ENCODE data around the gene PLA2G2F. TPM values are rescaled to one million over a fixed set of nuclear protein-coding genes. Genes with fewer than 3 reads are reported as not detected.

PLA2G2F gene
- total RNA-seq, 4 donors from 2014 or later: 0.07 TPM; not detected in 3

DNA sequence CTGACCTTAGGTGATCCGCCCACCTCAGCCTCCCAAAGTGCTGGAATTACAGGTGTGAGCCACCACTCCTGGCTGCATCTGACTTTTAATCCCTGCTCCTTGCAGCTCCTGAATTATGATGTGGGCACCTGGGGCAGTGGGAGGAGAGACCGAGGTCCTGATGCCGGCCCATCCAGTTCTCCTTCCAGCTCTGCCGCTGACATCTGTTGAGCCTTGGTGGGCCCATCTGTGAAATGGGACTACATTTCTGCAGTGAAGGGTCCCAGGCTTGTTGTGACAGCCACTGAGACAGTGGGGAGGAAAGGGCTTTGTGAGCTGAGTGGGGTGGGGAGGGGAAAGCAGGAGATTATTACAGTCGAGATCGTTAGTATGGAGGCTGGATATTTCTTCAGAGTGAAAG is 11.8 kb downstream of the PLA2G2F start:
- H3K4me1 ChIP-seq: no peaks in the 10 kb centered on the region
- H3K9me3 ChIP-seq: no peaks in the 10 kb centered on the region
- TF ChIP-seq, protein P1, sequence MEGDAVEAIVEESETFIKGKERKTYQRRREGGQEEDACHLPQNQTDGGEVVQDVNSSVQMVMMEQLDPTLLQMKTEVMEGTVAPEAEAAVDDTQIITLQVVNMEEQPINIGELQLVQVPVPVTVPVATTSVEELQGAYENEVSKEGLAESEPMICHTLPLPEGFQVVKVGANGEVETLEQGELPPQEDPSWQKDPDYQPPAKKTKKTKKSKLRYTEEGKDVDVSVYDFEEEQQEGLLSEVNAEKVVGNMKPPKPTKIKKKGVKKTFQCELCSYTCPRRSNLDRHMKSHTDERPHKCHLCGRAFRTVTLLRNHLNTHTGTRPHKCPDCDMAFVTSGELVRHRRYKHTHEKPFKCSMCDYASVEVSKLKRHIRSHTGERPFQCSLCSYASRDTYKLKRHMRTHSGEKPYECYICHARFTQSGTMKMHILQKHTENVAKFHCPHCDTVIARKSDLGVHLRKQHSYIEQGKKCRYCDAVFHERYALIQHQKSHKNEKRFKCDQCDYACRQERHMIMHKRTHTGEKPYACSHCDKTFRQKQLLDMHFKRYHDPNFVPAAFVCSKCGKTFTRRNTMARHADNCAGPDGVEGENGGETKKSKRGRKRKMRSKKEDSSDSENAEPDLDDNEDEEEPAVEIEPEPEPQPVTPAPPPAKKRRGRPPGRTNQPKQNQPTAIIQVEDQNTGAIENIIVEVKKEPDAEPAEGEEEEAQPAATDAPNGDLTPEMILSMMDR (IDR thresholded peaks at IDR 0.05): no peak
- TF ChIP-seq POLR2A (IDR thresholded peaks at IDR 0.05): no peak
- DNase-seq: no peak
- H3K36me3 ChIP-seq: no peaks in the 10 kb centered on the region
- H3K27ac ChIP-seq: no peak overlapping the region
- no peak overlapping the region for H3K4me3 ChIP-seq
- H3K27me3 ChIP-seq: no peaks in the 10 kb centered on the region
- intact Hi-C loops (cut with DNase I; ENCODE audit: low total_unique reads): no loop called here

DNA sequence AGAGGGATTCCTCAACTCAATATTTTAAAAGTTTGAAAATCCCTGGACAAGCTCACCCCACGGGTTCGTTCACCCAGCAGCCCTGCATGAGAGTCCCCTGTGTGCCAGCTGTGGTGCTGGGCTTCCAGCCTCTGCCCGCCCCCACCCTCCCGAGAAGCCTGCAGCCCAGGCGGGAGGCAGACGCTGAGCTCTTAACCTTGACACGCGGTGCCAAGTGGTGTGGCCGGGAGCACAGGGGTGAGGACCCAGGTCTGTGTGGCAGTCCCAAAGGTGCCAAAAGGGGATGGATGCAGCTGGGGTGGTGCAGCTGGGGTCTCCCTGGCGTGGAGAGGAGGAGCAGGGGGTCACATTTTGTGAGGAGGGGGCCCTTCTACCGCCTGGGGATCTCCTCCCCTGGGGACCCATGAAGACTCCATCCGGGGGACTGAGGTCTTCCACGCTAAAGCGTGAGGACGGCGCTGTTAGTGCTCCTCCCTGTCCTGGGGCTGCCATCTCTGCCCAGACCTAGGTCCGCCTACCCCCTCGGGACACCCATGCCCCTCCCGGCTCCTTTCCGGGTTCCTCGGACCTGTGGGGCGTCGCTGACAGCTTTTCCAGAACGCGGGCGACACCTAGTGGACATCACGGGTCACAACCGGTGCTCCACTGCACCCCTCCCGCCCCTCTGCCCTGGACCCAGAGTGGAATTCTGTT is 12.9 kb downstream of the PLA2G2F start:
- no peaks in the 10 kb centered on the region for H3K4me1 ChIP-seq
- no peaks in the 10 kb centered on the region for H3K36me3 ChIP-seq
- no peak overlapping the region for H3K27ac ChIP-seq
- peak overlapping the region; percentile 10 to 35 for H3K4me3 ChIP-seq
- H3K27me3 ChIP-seq: no peaks in the 10 kb centered on the region
- H3K9me3 ChIP-seq: no peaks in the 10 kb centered on the region
- TF ChIP-seq, protein P1 (IDR thresholded peaks at IDR 0.05): peak; percentile 90 to 94 (median 92)
- no peak for TF ChIP-seq POLR2A (IDR thresholded peaks at IDR 0.05)
- peak; percentile 74 to 77 for DNase-seq
- intact Hi-C loops (cut with DNase I; ENCODE audit: low total_unique reads): no loop called here

DNA sequence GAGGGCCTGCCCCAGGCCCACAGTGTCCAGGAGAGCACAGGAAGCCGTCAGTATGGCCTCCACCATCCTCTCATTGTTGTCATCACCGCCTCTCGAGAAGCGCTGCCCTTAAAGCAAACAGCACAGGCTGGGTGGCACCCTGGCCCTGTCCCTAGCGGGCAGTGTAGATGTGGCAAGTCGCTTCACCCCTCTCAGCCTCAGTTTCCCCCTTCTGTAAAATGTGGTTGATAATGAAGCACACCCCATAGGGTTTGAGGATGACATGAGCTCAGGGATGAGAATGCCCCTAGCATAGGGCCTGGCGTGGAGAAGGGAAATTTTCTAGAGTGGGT is 13.4 kb downstream of the PLA2G2F start:
- H3K36me3 ChIP-seq: no peaks in the 10 kb centered on the region
- no peaks in the 10 kb centered on the region for H3K9me3 ChIP-seq
- no peak overlapping the region for H3K4me3 ChIP-seq
- H3K27ac ChIP-seq: no peak overlapping the region
- no peak for TF ChIP-seq POLR2A (IDR thresholded peaks at IDR 0.05)
- TF ChIP-seq, protein P1 (IDR thresholded peaks at IDR 0.05): no peak
- no peak for DNase-seq
- intact Hi-C loops (cut with DNase I; ENCODE audit: low total_unique reads): no loop called here
- no peaks in the 10 kb centered on the region for H3K27me3 ChIP-seq
- H3K4me1 ChIP-seq: no peaks in the 10 kb centered on the region

DNA sequence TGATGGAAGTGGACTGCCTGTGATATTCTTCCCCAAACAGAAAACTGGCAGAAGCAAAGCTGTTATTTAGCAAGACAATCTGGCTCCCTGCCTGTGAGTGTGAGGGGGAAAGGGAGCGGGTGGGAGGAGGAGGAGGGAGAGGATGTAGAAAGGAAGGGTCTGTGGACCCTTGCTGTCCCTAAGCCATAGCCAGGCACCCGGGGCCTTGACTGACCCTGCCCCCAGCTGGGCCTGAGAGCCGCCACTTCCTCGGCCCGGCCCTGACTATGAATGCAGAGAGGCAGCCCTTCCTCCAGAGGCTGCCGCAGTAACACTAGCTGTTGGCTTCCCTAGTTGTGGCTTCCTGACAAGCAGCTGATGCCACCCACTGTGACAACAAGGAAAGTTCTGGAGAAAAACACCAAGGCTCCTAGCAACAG is 13.9 kb downstream of the PLA2G2F start:
- no peaks in the 10 kb centered on the region for H3K9me3 ChIP-seq
- no peaks in the 10 kb centered on the region for H3K4me1 ChIP-seq
- no peaks in the 10 kb centered on the region for H3K36me3 ChIP-seq
- H3K27me3 ChIP-seq: no peaks in the 10 kb centered on the region
- H3K4me3 ChIP-seq: no peak overlapping the region
- H3K27ac ChIP-seq: no peak overlapping the region
- no peak for DNase-seq
- intact Hi-C loops (cut with DNase I; ENCODE audit: low total_unique reads): no loop called here
- TF ChIP-seq POLR2A (IDR thresholded peaks at IDR 0.05): no peak
- TF ChIP-seq, protein P1 (IDR thresholded peaks at IDR 0.05): no peak

DNA sequence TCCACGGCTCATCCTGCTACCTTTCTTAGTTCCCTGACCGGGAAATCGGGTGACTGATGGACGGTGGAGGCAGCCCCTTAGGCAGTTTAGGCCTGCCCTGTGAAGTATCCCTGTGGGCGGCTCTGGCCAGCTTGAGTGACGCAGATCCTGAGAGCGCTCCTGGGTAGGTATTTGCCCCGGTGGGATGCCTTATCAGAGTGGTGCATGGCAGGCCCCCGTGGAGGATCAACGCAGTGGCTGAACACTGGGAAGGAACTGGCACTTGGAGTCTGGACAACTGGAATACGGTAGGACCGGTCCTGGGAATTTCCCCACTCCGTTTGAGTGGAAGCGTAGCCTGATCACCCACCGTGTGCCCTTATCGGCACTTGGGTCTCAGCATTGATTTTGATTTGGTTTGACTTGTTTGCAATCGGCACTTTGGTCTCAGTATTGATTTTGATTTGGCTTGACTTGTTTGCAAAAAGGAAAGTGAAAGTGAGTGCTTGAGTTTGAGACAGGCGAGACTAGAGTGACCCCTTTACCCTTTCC is 15.2 kb downstream of the PLA2G2F start:
- Histone ChIP-seq H3K4me1 (no peaks in the 10 kb centered on the region), H3K4me3 (no peak overlapping the region), H3K27ac (no peak overlapping the region), H3K36me3 (no peaks in the 10 kb centered on the region), H3K27me3 (no peaks in the 10 kb centered on the region), H3K9me3 (peaks cover 0 to 3% of the 10 kb centered on the region in 2 donors)
- TF ChIP-seq POLR2A (IDR thresholded peaks at IDR 0.05): no peak
- TF ChIP-seq, protein P1 (IDR thresholded peaks at IDR 0.05): no peak
- no peak for DNase-seq
- intact Hi-C loops (cut with DNase I; ENCODE audit: low total_unique reads): no loop called here

All from uterus (tissue), 4 donors.